Thoracic aorta (tissue), 2 donors: ENCODE results near the gene CFAP57. TPM values are rescaled to one million over a fixed set of nuclear protein-coding genes. Genes with fewer than 3 reads are reported as not detected.

Source experiments
- ATAC-seq: fragments of 150-250 bp; one replicate; pipeline ENCODE4 v1.8.0; 2017; ENCODE audit warnings: low read depth; ENCODE audit not compliant: insufficient number of reproducible peaks, low FRiP score
- DNase-seq: peaks from one replicate; pipeline ENCODE4 v3.0.0-alpha.2; 2020; ENCODE audit warnings: low spot score
- H3K27ac ChIP-seq, 2 donors: fragments of 200-600 bp; sonication (generic); 1 replicate in 1 of 2; 2 replicates in 1 of 2; pipeline ENCODE4 v1.5.1; 2016; ENCODE audit warnings: mild to moderate bottlenecking in 2 of 2, moderate library complexity in 2 of 2
- H3K27me3 ChIP-seq: fragments of 200-600 bp; sonication (generic); replicated peaks from 2 replicates; pipeline ENCODE4 v1.6.0; 2016; ENCODE audit warnings: mild to moderate bottlenecking; ENCODE audit not compliant: insufficient read depth
- H3K36me3 ChIP-seq: fragments of 200-600 bp; sonication (generic); one replicate; pipeline ENCODE4 v1.5.1; 2016
- H3K4me1 ChIP-seq, 2 donors: fragments of 200-600 bp; sonication (generic); 1 replicate in 1 of 2; 2 replicates in 1 of 2; pipeline versions ENCODE4 v1.5.1 to v1.6.0; 2016; ENCODE audit warnings: low read depth in 2 of 2, mild to moderate bottlenecking in 1 of 2; ENCODE audit not compliant: control insufficient read depth in 1 of 2
- H3K4me3 ChIP-seq: fragments of 200-600 bp; sonication (generic); 2 replicates; pipeline ENCODE4 v1.5.1; 2016; ENCODE audit warnings: mild to moderate bottlenecking
- H3K9me3 ChIP-seq: fragments of 200-600 bp; sonication (generic); 2 replicates; pipeline ENCODE4 v1.5.1; 2016
- total RNA-seq, 2 donors: library from RNA; depleted of rRNA; stranded (reverse); fragments of >200 nt; gene quantifications; one replicate each; pipeline versions ENCODE4 v1.1.0 to v1.2.3, GENCODE V29; 2016
- TF ChIP-seq, protein P1 (sequence below): fragments of 200-600 bp; sonication (generic); IDR thresholded peaks from one replicate; pipeline ENCODE4 v1.5.1; 2019; ENCODE audit warnings: antibody characterized with exemption

The CFAP57 gene
- total RNA-seq, 2 donors from 2014 or later: 0.27 to 0.42 TPM

DNA sequence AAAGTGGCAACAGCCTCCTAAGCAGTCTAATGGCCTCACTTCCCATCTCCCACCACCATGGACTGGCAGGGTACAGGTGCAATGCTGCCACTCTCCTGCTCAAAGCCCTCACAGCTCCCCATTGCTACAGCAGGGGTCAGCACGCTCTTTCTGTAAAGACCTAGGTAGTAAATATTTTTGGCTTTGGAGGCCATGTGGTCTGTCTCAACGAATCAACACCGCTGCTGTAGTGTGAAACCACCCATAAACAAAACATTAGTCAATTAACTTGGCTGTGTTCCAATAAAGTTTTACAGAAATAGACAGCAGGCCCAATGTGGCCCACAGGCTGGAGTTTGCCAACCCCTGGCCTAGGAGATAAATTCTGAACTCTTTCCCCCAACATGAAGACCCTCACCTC lies 53.0 kb downstream of the CFAP57 start:
- DNase-seq (no peak), ATAC-seq (no peak)
- H3K27ac ChIP-seq: no peak overlapping the region
- H3K9me3 ChIP-seq: no peaks in the 10 kb centered on the region
- no peaks in the 10 kb centered on the region for H3K27me3 ChIP-seq
- no peaks in the 10 kb centered on the region for H3K4me1 ChIP-seq
- H3K4me3 ChIP-seq: no peak overlapping the region
- TF ChIP-seq, protein P1, sequence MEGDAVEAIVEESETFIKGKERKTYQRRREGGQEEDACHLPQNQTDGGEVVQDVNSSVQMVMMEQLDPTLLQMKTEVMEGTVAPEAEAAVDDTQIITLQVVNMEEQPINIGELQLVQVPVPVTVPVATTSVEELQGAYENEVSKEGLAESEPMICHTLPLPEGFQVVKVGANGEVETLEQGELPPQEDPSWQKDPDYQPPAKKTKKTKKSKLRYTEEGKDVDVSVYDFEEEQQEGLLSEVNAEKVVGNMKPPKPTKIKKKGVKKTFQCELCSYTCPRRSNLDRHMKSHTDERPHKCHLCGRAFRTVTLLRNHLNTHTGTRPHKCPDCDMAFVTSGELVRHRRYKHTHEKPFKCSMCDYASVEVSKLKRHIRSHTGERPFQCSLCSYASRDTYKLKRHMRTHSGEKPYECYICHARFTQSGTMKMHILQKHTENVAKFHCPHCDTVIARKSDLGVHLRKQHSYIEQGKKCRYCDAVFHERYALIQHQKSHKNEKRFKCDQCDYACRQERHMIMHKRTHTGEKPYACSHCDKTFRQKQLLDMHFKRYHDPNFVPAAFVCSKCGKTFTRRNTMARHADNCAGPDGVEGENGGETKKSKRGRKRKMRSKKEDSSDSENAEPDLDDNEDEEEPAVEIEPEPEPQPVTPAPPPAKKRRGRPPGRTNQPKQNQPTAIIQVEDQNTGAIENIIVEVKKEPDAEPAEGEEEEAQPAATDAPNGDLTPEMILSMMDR: no peak
- H3K36me3 ChIP-seq: no peaks in the 10 kb centered on the region

DNA sequence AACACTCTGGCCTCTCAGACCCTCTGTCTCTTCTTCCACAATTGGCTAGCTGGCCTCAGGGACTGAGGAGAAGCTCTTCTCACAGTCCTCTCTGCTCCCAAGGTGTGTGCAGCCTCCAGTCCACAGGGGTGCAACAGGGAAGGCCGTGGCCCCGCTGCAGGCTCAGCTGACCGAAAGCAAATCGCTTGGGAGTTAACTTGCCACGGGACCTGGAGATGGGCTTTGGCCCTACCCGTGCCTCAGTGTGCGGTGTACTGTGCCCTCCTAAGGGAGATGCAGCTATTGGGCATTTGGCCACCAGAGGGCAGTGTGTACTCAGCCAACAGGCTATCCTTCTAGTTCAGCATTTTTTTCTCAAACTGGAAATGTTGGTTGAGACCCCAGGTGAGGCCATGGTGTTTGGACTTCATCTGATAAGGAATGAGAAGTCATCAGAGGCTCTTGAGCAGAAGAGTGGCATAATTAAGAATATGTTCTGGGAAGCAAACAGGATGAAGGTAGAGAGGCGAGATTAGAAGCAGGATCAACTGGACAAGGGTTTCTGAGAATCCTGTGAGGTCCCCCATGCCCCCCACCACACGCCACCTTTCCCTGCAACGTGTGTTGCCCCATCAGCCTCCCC lies 55.1 kb downstream of the CFAP57 start:
- ATAC-seq (no peak), DNase-seq (peak; percentile 50)
- Histone ChIP-seq H3K4me1 (peaks cover 4 to 5% of the 10 kb centered on the region in 2 donors), H3K4me3 (no peak overlapping the region), H3K27me3 (no peaks in the 10 kb centered on the region), H3K27ac (no peak overlapping the region), H3K9me3 (no peaks in the 10 kb centered on the region), H3K36me3 (no peaks in the 10 kb centered on the region)
- TF ChIP-seq, protein P1: peak; percentile 95

DNA sequence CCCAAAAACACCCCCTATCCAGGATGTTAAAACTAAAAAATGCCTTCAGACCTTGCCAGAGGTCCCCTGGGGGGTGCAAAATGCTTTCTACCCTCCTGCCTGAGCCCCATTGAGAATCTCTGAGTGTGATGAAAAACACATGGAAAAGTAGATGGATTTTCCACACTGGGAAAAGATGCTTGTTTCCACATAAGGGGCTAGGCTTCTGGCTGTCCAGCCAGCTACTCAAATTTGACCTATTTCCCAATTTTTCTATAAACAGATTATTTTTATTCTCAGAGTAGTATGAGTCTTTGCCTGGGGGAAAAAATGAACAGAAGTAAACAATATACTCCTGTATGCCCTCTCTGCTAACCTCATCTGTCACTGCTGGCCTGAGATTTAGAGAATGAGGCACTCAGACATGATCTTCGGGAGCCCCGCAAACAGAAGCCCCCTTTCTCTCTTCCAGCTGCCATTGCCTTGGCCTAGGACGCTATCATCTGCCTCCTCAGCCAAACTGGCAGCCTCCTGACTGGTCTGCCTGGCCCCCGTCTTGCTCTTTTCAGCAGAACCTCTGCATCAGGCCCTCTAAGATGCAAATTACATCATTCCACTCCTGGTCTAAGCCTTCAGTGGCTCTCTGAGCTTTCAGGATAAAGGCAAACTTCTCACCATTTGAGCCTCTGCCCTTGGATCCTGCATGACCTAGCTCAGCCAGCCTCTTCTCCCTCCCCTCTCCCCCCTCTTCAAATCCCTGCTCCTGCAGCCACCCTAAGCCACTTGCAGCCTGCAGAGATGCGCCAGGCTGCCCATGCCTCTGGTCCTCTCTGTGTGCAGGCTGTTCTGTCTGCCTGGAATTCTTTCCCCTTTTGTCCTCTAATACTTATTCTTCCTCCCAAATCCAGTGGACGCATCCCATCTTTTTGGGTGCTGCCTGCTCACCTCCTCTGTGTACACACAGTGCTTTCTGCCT lies 58.0 kb downstream of the CFAP57 start:
- Histone ChIP-seq H3K27ac (no peak overlapping the region), H3K27me3 (no peaks in the 10 kb centered on the region), H3K4me1 (peaks cover 11% of the 10 kb centered on the region in 2 donors), H3K4me3 (no peak overlapping the region), H3K9me3 (no peaks in the 10 kb centered on the region), H3K36me3 (no peaks in the 10 kb centered on the region)
- DNase-seq (no peak), ATAC-seq (no peak)
- TF ChIP-seq, protein P1: no peak

DNA sequence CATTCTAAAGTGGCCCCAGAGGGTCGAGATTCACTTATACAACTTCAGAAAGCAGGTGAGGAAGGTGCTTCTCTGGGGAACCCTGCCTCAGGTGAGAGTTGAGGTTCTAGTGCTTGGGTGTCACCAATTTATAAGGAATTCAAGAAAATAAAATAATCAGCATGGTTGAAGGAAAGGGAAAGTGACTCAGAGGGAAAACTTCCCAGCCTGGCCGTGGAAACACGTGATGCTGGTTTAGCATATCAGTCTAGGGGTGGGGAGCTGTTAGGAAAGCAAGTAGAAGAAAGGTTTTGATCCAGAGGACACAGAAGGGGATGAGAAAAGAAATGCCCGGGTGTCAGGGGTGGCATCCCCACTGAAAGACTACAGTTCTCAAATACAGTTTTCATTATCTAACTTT lies 59.9 kb downstream of the CFAP57 start:
- ATAC-seq: no peak
- no peaks in the 10 kb centered on the region for H3K9me3 ChIP-seq
- H3K27ac ChIP-seq: peak overlapping the region in 1 of 2 donors; percentile 68
- H3K36me3 ChIP-seq: no peaks in the 10 kb centered on the region
- peaks cover 11% of the 10 kb centered on the region in 2 donors for H3K4me1 ChIP-seq
- DNase-seq: no peak
- TF ChIP-seq, protein P1: no peak
- H3K4me3 ChIP-seq: peak overlapping the region; percentile 26
- no peaks in the 10 kb centered on the region for H3K27me3 ChIP-seq

DNA sequence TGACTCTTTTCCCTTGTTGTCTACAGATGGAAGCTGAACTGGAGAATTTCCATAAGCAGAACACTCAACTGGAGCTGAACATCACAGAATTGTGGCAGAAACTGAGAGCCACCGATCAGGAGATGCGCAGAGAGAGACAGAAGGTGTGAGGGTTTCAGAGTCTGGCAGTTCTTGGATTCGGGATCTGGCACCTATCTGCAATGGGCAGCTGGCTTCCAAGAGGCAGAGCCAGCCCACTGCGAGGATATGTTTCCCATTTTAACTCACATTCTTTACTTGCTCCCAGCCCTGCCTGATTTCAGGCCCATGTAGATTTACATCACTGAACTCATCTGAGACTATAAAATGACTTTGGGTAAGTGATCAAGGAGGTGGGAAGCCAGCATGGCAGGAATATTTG lies 60.4 kb downstream of the CFAP57 start:
- TF ChIP-seq, protein P1: no peak
- DNase-seq: no peak
- no peaks in the 10 kb centered on the region for H3K27me3 ChIP-seq
- peak overlapping the region; percentile 16 to 68 for H3K27ac ChIP-seq
- H3K36me3 ChIP-seq: no peaks in the 10 kb centered on the region
- no peak for ATAC-seq
- no peaks in the 10 kb centered on the region for H3K9me3 ChIP-seq
- H3K4me3 ChIP-seq: peak overlapping the region; percentile 26
- H3K4me1 ChIP-seq: peaks cover 11% of the 10 kb centered on the region in 2 donors
